ENCODE measurements around the gene HOTAIR.

Gene HOTAIR

GRCh38 chr12:53940443-53941014, 34.2 kb downstream of the HOTAIR start:
- no peak for DNase-seq

GRCh38 chr12:53939141-53940108, 35.3 kb downstream of the HOTAIR start:
- DNase-seq: no peak

GRCh38 chr12:53938326-53939140, 36.2 kb downstream of the HOTAIR start, which contains the start of gene HOXC13:
Gene HOXC13, plus strand, starts transcription at chr12:53938831. Its CDS starts 76 bp downstream, at chr12:53938907.
- DNase-seq: no peak

- DNase-seq: no peak
Observed at GRCh38 chr12:53937596-53938325, 37.0 kb downstream of the HOTAIR start.

- no peak for DNase-seq
Observed at GRCh38 chr12:53937099-53937498, 37.7 kb downstream of the HOTAIR start.

GRCh38 chr12:53935383-53936341, 39.1 kb downstream of the HOTAIR start:
- no peak for DNase-seq

- DNase-seq: no peak
Observed at GRCh38 chr12:53932915-53933314, 41.8 kb downstream of the HOTAIR start.

GRCh38 chr12:53931844-53932581, 42.7 kb downstream of the HOTAIR start:
- DNase-seq: no peak

- no peak for DNase-seq
Observed at GRCh38 chr12:53930591-53931255, 44.0 kb downstream of the HOTAIR start.

- no peak for DNase-seq
Observed at GRCh38 chr12:53929527-53929926, 45.2 kb downstream of the HOTAIR start.

GRCh38 chr12:53928054-53928835, 46.5 kb downstream of the HOTAIR start:
- DNase-seq: no peak

GRCh38 chr12:53927220-53928029, 47.3 kb downstream of the HOTAIR start:
- DNase-seq: no peak

GRCh38 chr12:53924521-53925405, 50.0 kb downstream of the HOTAIR start:
- no peak for DNase-seq

GRCh38 chr12:53916788-53917655, 57.7 kb downstream of the HOTAIR start:
- DNase-seq: no peak

Data from DMS153 (cell line).